HK-2 (cell line): ENCODE results near the gene RASSF8.
A peak's percentile ranks its signal among the peaks of the same experiment; 100 is the strongest.

Source experiments
- DNase-seq: peaks from one replicate; pipeline ENCODE4 v3.0.0-alpha.2; 2018; ENCODE audit not compliant: unreplicated experiment

The RASSF8 gene

GRCh38 chr12:25993901-25994651, 35.6 kb downstream of the RASSF8 start:
- DNase-seq, result no peak

GRCh38 chr12:25994901-25995625, 36.6 kb downstream of the RASSF8 start:
- no peak for DNase-seq

- DNase-seq, result no peak
Measured at GRCh38 chr12:25995906-25996305, 37.4 kb downstream of the RASSF8 start.

GRCh38 chr12:25996677-25997076, 38.2 kb downstream of the RASSF8 start:
- no peak for DNase-seq

GRCh38 chr12:25997201-25997963, 38.9 kb downstream of the RASSF8 start:
- DNase-seq, result no peak

- DNase-seq, result no peak
Measured at GRCh38 chr12:26000898-26001297, 42.4 kb downstream of the RASSF8 start.

GRCh38 chr12:26001530-26001929, 43.0 kb downstream of the RASSF8 start:
- DNase-seq, result no peak

GRCh38 chr12:26003065-26003464, 44.6 kb downstream of the RASSF8 start:
- no peak for DNase-seq

- DNase-seq, result no peak
Measured at GRCh38 chr12:26007566-26007965, 49.1 kb downstream of the RASSF8 start.

- no peak for DNase-seq
Measured at GRCh38 chr12:26009593-26009992, 51.1 kb downstream of the RASSF8 start.

GRCh38 chr12:26010293-26010821, 51.9 kb downstream of the RASSF8 start:
- DNase-seq, result no peak

GRCh38 chr12:26011099-26011498, 52.6 kb downstream of the RASSF8 start:
- DNase-seq, result no peak

GRCh38 chr12:26014085-26014484, 55.6 kb downstream of the RASSF8 start:
- DNase-seq, result no peak

GRCh38 chr12:26016516-26016915, 58.0 kb downstream of the RASSF8 start:
- DNase-seq, result no peak

- peak; percentile 24 for DNase-seq
Measured at GRCh38 chr12:26017484-26018211, 59.2 kb downstream of the RASSF8 start.

- no peak for DNase-seq
Measured at GRCh38 chr12:26018926-26019325, 60.4 kb downstream of the RASSF8 start.

- no peak for DNase-seq
Measured at GRCh38 chr12:26021534-26021933, 63.1 kb downstream of the RASSF8 start.

- DNase-seq, result no peak
Measured at GRCh38 chr12:26022043-26022442, 63.6 kb downstream of the RASSF8 start.

- DNase-seq, result no peak
Measured at GRCh38 chr12:26026713-26027112, 68.2 kb downstream of the RASSF8 start.

- DNase-seq, result no peak
Measured at GRCh38 chr12:26027401-26027800, 68.9 kb downstream of the RASSF8 start.

GRCh38 chr12:26028953-26029735, 70.7 kb downstream of the RASSF8 start:
- DNase-seq, result no peak
